ENCODE measurements around the gene ACY1. TPM values are rescaled to one million over a fixed set of nuclear protein-coding genes. Genes with fewer than 3 reads are reported as not detected.

The ACY1 gene
- total and polyA plus RNA-seq, 2 of the 13 experiments (the other 11 are each of a cell fraction or from before 2014, with no cell fraction given): 113 to 162 TPM

GRCh38 chr3:51995346-51996163 lies 12.2 kb downstream of the ACY1 start, which contains the start of gene RPL29 (continued):
- TF ChIP-seq ZNF605 (CRISPR knock-in tag; IDR thresholded peaks at IDR 0.05) (peak; percentile 97), POLR2AphosphoS2 (IDR thresholded peaks at IDR 0.05; ENCODE audit: low read depth, low read length) (peak; percentile 86; the same call in 1 of the 2 replicates), SRF (IDR thresholded peaks at IDR 0.05; ENCODE audit: low read depth, low read length) (peak; percentile 64), IRF2 (CRISPR knock-in tag; IDR thresholded peaks at IDR 0.05) (peak; percentile 93; the same call in 1 of the 2 replicates), AGO2 (optimal IDR thresholded peaks at IDR 0.05; ENCODE audit: low read depth, low read length) (peak; percentile 92), BRD4 (CRISPR knock-in tag; IDR thresholded peaks at IDR 0.05) (peak; percentile 99), HMG20A (CRISPR knock-in tag; IDR thresholded peaks at IDR 0.05; ENCODE audit: borderline replicate concordance) (peak; percentile 32; the same call in 1 of the 2 replicates), MAX (IDR thresholded peaks at IDR 0.05) (peak; percentile 92), SYNCRIP (IDR thresholded peaks at IDR 0.05; ENCODE audit: insufficient read depth, low read depth, low read length) (no peak), SMYD3 (CRISPR knock-in tag; IDR thresholded peaks at IDR 0.05) (peak; percentile 80; the same call in 1 of the 2 replicates), HOXA3 (CRISPR knock-in tag; IDR thresholded peaks at IDR 0.05) (peak; percentile 94), TFDP1 (CRISPR knock-in tag; IDR thresholded peaks at IDR 0.05; ENCODE audit: borderline replicate concordance) (peak; percentile 57; the same call in 1 of the 2 replicates), ZBED4 (CRISPR knock-in tag; IDR thresholded peaks at IDR 0.05; ENCODE audit: borderline replicate concordance) (no peak), ARID5B (CRISPR knock-in tag; IDR thresholded peaks at IDR 0.05) (peak; percentile 56; the same call in 1 of the 2 replicates)
- TF ChIP-seq, protein P1, sequence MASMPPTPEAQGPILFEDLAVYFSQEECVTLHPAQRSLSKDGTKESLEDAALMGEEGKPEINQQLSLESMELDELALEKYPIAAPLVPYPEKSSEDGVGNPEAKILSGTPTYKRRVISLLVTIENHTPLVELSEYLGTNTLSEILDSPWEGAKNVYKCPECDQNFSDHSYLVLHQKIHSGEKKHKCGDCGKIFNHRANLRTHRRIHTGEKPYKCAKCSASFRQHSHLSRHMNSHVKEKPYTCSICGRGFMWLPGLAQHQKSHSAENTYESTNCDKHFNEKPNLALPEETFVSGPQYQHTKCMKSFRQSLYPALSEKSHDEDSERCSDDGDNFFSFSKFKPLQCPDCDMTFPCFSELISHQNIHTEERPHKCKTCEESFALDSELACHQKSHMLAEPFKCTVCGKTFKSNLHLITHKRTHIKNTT (CRISPR knock-in tag; IDR thresholded peaks at IDR 0.05): no peak
- TF ChIP-seq, protein P2, sequence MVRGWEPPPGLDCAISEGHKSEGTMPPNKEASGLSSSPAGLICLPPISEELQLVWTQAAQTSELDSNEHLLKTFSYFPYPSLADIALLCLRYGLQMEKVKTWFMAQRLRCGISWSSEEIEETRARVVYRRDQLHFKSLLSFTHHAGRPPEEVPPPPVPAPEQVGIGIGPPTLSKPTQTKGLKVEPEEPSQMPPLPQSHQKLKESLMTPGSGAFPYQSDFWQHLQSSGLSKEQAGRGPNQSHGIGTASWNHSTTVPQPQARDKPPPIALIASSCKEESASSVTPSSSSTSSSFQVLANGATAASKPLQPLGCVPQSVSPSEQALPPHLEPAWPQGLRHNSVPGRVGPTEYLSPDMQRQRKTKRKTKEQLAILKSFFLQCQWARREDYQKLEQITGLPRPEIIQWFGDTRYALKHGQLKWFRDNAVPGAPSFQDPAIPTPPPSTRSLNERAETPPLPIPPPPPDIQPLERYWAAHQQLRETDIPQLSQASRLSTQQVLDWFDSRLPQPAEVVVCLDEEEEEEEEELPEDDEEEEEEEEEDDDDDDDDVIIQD (CRISPR knock-in tag; IDR thresholded peaks at IDR 0.05; ENCODE audit: low read depth): peak; percentile 35; the same call in 1 of the 2 replicates

Data from HepG2 (cell line).